Lung microvascular endothelial cell (primary cell): ENCODE data around the gene RAE1. TPM values are rescaled to one million over a fixed set of nuclear protein-coding genes. Genes with fewer than 3 reads are reported as not detected.

Source experiments
- DNase-seq, 2 donors: peaks; one replicate each; pipeline versions ENCODE4 v3.0.0 to v3.0.0-alpha.2; 2010; ENCODE audit warnings: low read depth in 2 of 2
- total RNA-seq: library from RNA; depleted of rRNA; stranded (reverse); fragments of >200 nt; gene quantifications from 2 replicates; pipeline ENCODE4 v1.2.1, GENCODE V29; 2014

RAE1 gene
- total RNA-seq: 15.0 and 16.7 TPM in 2 replicates

GRCh38 chr20:57351042-57351783 is at the start of gene RAE1:
RAE1 (plus strand) TSS chr20:57351255; CDS start chr20:57354039, 2,784 bp downstream.
- peak; percentile 93 to 94 for DNase-seq

DNA sequence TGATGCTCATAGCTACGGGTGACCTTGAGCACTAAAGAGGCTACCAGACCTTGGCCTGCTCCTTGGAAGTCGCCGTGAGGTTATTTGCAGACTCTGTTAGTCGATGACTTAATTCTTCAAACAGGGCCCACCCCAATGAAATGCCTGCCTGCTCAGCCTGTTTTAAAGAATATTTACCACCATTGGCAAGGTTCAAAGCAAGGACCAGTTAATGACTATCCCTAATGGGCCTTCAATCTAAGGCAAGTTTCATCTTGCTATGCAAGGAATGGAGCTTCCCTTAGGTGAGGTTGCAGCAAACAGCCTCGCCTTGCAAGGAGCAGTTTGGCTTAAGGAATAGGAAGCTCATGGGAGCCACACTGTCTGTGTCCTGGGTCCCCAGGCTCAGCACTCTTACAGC is 44.3 kb upstream of the RAE1 start:
- no peak for DNase-seq

DNA sequence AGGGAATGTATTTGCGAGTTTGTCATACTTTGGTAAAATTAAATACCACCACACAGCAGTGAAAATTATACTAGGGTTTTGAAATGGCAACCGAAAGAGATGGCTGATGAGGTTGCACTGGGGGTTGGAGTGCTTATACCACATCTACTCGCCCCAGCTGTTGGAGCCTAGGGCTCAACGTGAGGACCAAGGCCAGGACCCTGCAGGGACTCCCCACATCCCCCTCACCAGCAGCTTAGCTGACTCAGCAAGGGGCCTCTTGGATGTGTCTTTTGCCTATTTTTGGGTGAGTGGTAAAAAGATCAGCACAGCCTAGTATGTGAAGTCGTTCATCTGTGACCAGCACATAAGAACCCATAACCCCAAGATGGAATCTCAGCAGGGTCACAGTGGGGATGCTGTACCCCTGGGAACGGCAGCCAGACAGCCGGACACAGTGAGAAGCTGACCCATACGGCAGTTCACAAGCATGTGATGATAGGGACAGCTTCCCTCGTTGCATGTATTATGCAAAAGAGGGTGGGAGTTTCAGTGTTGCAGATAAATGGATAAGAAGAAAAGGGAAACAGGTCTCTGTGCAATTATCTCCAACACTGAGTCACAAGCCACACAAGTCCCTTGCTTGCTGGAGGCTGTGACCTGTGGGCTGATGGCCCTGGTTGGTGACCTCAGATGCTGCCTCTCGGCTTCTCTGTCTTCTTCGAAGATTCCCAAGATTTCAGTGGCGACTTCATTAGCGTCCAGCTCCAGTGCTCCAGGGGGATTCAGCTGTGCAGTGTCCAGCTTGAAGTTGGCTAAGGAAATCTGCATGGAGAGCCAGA is 42.4 kb upstream of the RAE1 start:
- no peak for DNase-seq

DNA sequence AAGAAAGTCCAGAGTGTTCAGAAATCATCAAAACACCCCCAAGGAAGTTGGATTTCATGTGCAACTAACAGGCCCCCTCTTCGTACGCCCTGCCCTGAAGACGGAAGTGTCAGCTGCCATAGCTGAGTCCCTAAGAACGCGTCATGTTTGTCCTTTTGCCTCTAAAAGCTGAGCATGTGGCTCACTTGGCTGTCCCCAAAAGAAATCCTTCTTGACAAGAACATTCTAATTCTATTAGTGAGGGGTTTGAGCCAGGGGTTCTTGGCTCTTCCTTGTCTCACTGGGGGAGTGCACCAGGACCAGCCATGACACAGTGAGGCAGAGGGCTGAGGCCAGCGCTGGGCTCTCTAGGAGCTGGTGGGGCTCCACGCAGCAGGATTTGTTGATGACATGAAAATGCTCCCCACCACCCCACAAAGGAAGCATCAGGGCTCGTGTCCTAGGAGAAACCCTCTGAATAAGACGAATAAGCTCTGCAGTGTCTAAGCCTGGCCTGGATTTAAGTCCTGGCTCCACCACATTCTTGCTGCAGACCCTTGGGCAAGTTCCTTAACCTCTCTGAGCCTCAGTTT is 41.4 kb upstream of the RAE1 start:
- no peak for DNase-seq

GRCh38 chr20:57310821-57311514 is 40.1 kb upstream of the RAE1 start:
- no peak for DNase-seq

DNA sequence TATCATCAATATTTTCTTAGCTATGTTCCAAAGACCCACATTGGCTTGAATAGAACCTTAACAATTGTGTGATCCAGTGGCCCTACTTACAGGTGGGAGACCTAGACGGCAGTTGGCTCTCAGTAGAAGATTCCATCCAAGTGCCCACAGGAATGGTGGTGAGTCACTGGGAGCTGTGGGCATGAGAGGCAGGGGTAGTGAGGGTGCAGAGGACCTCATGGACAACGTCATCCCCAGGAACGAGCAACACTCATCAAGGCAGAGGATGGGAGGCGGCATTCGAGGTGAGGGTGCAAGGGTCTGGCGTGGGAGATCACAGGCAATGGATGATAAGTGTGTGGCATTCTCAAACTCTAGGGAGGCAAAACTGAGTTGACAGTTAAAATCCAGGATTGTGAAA is 38.9 kb upstream of the RAE1 start:
- no peak for DNase-seq

DNA sequence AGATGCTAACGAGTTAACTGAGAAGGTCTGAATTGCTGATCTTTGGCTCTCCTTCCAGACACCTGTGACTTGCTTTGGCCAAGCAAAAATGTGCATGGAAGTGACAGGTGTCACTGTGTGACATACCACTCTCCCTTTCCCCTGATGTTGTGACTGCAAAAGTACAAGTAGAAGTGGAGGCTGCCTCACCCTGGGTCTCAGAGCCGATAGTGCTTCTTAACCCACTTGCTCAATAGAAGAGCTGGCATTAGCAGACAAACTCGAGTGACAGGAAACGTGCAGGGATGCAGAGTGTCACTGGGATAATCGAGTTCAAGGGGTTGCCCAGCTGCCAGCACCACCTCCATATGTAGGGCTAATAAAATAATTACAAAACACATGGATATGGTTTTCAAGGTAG is 37.8 kb upstream of the RAE1 start:
- no peak for DNase-seq

GRCh38 chr20:57313951-57314350 is 37.1 kb upstream of the RAE1 start:
- no peak for DNase-seq

DNA sequence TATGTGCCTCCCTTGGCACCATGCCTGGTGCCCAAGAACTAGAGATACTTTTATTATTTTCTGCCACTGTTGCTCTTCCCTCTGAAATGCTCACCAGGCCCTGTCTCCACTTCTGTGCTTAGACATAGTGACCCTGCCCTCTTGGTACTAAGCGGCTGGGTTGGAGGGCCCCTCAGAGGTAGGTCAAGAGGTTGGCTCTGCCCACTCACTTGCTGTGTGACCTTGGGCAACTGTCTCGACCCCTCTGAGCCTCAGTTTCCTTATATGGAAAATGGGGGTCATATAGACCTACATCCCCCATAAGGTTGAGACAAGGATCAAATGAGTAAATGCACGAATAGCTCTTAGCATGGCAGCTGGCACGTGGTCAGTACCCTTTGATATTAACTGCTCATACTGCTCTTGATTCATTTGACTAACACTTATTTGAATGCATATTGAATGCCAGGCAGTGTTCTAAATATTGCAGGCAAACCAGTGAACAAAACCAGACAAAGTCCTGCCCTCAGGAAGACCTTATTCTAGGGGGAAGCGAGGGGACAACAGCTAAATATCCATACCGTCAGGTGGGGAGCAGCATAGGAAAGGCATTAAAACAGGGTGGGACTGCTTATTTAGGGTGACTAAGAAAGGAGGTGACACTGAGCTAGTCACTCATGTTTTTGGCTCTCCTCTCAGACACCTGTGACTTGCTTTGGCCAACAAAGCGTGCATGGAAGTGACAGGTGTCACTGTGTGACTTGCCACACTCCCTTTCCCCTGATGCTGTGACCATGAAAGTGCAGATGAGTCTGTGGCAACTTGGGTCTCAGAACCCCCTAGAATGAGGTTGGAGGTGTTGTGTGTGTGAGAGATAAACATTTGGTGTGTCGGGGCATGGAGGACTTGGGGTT is 35.7 kb upstream of the RAE1 start:
- no peak for DNase-seq

DNA sequence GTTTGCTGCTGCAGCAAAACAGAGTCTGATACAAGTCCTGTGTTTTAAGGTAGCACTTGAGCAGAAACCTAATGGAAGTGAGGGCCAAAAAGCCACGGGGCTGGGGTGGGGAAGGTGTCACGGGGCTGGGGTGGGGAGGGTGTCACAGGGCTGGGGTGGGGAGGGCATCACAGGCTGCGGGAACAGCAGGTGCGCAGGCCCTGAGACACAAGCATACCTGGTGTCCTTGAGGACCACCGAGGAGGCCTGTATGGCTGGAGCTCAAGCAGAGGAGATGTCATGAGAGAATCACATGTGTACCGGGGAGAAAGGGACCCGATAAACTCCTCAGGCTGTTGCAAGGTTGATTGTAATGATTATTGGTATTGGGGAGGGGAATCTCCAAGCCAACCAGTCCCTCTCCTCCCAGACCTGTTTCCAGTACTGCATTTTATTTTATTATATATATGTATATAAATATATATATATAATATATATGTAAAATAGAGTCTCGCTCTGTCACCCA is 35.0 kb upstream of the RAE1 start:
- DNase-seq: no peak

DNA sequence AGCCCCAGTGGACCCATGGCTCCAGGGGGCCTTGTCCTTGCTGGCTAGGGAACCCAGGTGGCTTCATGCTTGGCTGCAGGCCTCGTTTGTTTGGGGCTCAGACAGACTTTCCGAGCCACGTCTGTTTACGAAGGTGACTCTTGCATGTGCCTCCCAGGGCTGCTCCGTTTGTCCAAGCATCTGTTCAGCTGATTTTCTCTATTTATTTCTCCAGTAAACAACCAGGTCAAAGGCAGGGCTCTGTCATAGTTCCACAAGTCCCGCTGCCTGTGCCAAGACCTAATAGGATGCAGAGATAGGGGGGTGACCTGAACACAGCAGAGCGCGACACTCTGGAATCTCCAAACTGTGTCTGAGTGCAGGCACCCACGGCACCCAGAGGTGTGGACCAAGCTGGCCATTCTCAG is 34.3 kb upstream of the RAE1 start:
- DNase-seq: no peak

GRCh38 chr20:57317316-57317788 is 33.7 kb upstream of the RAE1 start:
- no peak for DNase-seq

DNA sequence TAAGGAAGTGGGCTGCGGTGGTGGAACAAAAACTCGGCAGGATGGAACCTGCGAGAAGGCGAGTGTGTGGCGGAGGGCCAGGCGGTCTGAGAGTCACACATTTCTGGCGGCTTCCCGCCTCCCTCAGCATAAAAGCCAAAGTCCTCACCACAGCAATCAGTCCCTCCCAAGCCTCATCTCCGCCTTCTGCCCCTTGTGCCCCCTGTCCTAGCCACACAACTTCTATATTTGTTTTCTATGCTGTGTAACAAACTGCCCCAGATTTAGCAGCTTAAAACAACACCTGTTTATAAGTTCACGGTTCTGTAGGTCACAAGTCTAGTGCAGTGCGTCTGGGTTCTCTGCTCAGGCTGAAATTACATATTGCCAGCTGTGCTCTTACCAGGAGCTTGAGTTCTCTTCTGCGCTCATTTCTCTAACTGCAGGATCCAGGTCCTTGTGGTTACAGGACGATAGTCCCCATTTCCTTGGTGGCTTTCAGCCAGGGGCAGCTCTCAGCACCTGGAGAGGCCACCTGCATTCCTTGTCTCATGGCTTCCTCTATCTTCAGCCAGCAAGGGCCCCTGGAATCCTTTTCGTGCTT is 33.2 kb upstream of the RAE1 start:
- no peak for DNase-seq

- no peak for DNase-seq
Observed at GRCh38 chr20:57319584-57319983, 31.5 kb upstream of the RAE1 start.

GRCh38 chr20:57320358-57320757 is 30.7 kb upstream of the RAE1 start:
- no peak for DNase-seq

GRCh38 chr20:57321142-57321541 is 29.9 kb upstream of the RAE1 start:
- no peak for DNase-seq

DNA sequence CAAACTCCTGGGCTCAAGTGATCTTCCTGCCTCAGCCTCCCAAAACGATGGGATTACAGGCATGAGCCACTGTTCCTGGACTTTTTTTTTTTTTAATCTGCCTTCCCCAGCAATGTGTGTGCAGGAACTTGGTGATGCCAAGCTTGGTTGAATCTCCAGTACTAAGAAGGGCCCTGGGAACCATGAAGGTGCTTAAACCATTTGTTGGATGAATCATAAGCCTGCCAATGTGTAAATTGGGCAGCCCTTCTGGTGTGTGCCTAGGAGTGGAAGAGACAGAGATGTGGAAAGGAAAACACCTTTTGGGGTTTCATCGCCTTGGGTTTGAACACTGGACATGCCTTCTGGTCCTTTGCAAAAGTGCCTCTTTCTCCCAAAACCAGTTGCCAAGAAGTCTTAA is 28.6 kb upstream of the RAE1 start:
- no peak for DNase-seq

GRCh38 chr20:57323034-57323433 is 28.0 kb upstream of the RAE1 start:
- no peak for DNase-seq

DNA sequence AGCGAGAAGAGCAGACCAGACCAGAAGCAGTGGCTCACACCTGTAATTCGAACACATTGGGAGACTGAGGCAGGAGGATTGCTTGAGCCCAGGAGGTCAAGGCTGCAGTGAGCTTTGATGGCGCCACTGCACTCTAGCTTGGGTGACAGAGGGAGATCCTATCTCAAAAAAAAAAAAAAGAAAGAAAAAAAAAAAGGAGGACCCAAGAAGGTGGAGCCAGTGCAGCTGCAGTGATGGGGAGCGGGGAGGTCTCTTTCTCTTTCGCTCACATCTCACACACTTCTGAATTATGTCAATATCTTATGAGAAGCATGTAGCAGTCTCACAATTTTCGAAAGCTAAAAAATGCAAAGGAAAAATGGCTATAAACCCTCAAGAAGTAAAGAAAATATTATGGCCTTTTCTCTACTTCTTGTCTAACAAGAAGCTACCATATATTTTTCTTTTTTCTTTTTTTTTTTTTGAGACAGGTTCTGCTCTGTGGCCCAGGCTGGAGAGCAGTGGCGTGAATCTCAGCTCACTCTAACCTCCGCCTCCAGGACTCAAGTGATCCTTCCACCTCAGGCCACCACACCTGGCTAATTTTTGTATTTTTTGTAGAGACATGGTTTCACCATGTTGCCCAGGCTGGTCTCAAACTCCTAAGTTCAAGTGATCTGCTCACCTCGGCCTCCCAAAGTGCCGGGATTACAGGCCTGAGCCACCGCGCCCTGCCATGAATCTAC is 25.3 kb upstream of the RAE1 start:
- DNase-seq: no peak
